Breast epithelium (tissue), 3 donors: Measurements from ENCODE around the gene RBM39.
"Not testable (repeated sequence)": the region's sequence is repeated elsewhere in the genome, so short reads cannot be mapped to it uniquely, and the experiment has no call there.

Experiments
- CTCF ChIP-seq, 3 donors: fragments of 450-650 bp; IDR thresholded peaks; one replicate each; pipeline ENCODE4 v1.5.1; 2016 to 2017; ENCODE audit warnings: antibody characterized with exemption in 3 of 3, mild to moderate bottlenecking in 3 of 3, moderate library complexity in 3 of 3
- POLR2A ChIP-seq: fragments of 450-650 bp; IDR thresholded peaks from one replicate; pipeline ENCODE4 v1.6.1; 2016; ENCODE audit warnings: antibody characterized with exemption, mild to moderate bottlenecking, moderate library complexity

DNA sequence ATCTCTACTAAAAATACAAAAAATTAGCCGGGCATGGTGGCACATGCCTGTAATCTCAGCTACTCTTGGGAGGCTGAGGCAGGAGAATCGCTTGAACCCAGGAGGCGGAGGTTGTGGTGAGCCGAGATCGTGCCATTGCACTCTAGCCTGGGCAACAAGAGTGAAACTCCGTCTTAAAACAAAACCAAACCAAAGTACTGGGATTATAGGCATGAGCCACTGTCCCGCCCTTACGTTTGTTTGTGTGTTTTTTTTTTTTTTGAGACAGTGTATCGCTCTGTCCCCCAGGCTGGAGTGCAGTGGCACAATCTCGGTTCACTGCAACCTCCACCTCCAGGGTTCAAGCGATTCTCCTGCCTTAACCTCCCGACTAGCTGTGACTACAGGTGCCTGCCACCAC, 41.8 kb upstream of the RBM39 start:
- not testable (repeated sequence) for TF ChIP-seq CTCF (IDR thresholded peaks at IDR 0.05); POLR2A
